GM19328 (cell line): ENCODE results near the gene PARD3B.
"Not testable (repeated sequence)": the region's sequence is repeated elsewhere in the genome, so short reads cannot be mapped to it uniquely, and the experiment has no call there.

Source experiments
- ATAC-seq: cut with Tn5 transposase; IDR thresholded peaks from one replicate; pipeline ENCODE4 v1.9.1; 2021; ENCODE audit warnings: mild to moderate bottlenecking, moderate library complexity; ENCODE audit not compliant: unreplicated experiment

The PARD3B gene

GRCh38 chr2:205475416-205475768, 930.1 kb downstream of the PARD3B start:
- ATAC-seq, result no peak

GRCh38 chr2:205477016-205477705, 931.9 kb downstream of the PARD3B start:
- no peak for ATAC-seq

- no peak for ATAC-seq
Observed at GRCh38 chr2:205481861-205482260, 936.6 kb downstream of the PARD3B start.

DNA sequence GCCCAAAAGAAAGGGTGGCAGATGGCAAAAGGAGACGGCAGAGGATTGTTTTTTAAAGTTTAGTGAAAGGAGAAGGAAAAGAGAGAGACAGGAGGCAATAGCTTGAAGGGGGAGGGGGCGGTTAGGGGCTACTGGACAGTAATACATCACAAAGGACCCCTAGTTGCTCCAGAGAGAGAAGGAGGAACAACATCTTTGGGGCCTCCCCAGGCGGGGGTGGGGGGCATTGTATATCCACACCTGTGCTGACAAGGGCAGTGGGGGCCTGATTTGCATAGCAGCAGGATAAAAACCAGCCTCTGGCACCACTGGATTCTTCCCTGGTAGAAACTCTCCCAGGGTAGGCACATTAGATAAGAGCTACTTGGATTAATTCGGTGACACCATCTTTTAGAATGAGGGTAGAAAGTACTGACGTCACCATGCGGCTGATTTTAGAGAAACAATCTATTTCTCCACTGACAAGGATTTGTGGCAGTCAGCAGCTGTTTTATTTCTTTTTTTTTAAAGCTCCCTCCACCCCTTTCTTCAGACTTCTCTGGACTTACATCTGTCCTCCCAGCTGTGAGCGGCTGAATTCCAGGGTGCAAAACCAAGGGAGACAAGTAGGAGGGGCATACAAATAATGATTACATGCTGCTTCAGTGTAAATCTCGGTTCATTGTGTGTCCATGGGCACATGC, 937.3 kb downstream of the PARD3B start:
- ATAC-seq, result no peak

DNA sequence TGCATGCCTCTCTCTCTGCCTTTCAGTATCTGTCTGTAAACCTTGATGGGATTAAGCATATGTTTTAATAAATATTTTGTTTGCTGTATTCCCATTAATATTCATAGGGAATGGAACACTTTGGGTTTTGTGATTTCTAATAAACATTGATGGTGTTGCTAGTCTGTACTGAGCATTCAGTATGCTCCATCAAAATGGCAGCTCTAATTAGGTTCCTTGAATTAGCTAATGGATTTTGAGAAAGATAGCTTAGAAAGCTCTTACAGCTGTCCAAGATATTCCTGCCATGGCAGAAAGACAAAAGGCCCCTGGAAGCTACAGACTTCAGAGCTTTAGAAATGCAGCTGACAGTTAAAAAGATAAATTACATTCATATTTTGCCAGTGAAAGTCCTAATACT, 937.8 kb downstream of the PARD3B start:
- ATAC-seq, result no peak

- ATAC-seq, result no peak
Observed at GRCh38 chr2:205484215-205484614, 938.9 kb downstream of the PARD3B start.

DNA sequence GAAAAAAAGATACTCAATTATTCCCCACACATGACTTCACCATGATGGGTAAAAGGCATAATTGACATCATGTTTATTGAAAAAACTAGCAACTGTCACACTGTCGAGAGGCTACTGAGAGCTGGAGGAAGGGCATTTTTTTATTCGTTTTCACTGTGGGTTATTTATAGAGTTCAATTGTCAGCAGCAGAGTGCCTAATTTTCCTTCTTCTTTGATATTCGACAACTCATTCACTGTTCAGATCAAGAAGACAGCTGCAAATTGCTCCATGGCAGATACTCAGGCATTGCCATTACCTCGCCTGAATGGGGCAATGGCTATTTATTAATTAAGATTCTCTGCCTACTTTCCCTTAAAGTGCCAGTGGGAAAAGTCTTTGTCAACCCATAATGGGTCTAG, 939.5 kb downstream of the PARD3B start:
- ATAC-seq, result no peak

GRCh38 chr2:205493528-205493927, 948.3 kb downstream of the PARD3B start:
- ATAC-seq, result not testable (repeated sequence)

- no peak for ATAC-seq
Observed at GRCh38 chr2:205494537-205495235, 949.4 kb downstream of the PARD3B start.

GRCh38 chr2:205495819-205496218, 950.5 kb downstream of the PARD3B start:
- ATAC-seq, result no peak

GRCh38 chr2:205496370-205496769, 951.1 kb downstream of the PARD3B start:
- no peak for ATAC-seq

GRCh38 chr2:205496772-205497171, 951.5 kb downstream of the PARD3B start:
- no peak for ATAC-seq

DNA sequence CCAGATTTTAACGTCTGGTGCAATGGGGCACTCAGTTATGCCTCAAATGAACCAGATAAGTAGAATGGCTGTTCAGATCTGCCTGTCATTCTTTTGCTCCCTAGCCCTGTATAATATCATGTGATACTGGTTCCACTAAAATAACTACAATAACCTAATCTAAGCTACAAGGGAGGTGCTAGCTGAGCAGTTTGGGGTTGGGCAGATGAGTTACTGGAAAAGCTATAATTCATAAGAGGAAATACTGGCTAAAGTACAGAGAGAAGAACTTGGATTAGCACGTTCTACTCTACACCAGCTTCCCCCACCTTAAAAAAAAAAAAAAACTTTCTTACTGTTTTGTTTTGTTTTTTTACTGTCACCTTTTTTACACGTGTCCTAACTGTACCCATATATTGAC, 953.7 kb downstream of the PARD3B start:
- no peak for ATAC-seq

GRCh38 chr2:205500065-205500464, 954.8 kb downstream of the PARD3B start:
- no peak for ATAC-seq

DNA sequence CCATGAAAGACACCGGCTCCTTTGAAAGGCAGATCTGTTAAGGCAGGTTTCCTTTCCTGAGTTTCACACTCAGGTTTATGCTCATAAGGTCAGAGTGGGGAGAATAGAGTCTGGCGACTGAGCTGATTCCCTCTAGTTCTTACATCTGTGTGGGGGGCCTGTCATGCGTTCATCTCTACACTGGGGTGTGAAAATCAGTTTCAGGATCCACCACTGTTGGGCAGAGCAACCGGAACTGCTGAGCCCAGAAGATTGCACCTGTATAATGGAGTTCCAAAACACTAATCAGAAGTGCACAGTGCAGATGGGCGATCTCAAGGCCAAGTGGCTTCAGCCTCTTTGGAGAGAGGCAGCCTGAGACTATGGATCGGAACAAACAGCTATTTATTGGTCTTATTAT, 955.7 kb downstream of the PARD3B start:
- no peak for ATAC-seq

DNA sequence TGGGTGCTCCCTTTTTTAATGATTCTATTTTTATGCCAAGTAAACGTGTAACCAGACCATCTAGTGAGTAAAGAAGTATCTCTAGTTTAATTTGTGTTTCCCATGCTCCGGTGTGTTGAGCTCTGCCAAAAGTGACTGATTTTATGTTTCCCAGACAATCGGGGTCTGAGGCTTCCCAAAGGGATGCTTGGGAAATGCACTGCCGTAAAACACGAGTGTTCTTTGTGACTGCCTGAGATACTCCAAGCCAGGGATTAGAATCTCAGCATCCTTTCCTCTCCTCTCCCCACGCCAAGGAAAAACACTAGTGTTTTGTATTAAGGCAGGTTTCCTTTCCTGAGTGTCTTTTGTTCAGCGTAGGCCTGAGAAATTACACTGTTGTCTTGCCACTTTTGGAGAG, 956.6 kb downstream of the PARD3B start:
- ATAC-seq, result no peak

DNA sequence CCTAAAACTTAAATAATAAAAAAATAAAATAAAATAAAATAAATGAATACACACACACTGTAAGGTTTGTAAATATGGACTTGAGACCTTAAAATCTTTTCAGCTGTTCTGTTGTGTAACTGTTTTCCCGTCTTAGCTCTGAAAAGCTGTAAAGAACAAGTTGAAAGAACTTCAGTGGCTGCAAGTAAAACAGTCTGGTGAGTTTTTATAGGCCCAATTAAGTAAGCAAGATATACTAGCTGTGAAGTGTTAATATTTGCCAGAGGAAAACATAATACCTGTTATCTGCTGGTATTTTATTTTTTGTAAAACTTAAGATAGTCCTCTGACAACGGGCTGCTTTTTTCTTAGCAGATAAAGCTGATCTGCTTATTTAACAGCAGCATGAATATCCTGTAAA, 960.1 kb downstream of the PARD3B start:
- no peak for ATAC-seq

DNA sequence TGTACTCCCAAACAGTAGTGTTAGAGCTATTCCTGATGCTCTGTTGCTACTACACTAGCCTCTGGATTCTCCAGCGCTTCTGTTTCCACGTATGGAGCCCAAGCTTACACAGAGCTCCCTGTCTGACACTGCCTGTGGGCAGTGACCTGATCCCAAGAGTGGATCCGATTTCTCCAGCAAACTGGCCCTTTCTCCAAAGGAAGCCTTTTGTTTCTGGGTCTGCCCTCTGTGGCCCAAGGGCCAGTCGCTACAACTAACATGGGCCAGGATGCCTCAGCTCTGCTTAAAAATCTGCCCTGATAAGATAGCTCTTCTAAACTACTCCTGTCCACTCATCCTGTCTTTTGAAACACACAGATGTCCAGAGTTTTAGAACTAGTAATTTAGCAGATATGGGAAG, 964.4 kb downstream of the PARD3B start:
- ATAC-seq, result no peak

DNA sequence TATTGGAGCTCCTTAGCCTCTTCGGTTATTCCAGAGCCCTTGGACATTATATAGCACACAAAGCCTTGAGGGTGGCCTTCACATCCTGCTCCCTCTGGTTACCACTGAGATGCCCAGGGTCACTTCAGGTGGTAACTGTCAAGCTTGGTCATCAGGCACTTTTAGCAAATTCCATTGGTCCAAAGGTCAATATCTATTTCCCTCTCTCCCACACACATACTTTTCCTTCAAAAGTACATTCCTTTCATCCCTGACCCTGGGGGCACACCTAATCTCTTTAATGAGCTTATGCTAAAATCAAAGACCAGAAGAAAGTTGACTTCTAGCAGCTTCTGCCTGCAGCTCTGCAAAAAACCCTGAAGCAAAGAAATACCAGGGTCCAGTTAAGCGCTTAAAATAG, 965.1 kb downstream of the PARD3B start:
- no peak for ATAC-seq

DNA sequence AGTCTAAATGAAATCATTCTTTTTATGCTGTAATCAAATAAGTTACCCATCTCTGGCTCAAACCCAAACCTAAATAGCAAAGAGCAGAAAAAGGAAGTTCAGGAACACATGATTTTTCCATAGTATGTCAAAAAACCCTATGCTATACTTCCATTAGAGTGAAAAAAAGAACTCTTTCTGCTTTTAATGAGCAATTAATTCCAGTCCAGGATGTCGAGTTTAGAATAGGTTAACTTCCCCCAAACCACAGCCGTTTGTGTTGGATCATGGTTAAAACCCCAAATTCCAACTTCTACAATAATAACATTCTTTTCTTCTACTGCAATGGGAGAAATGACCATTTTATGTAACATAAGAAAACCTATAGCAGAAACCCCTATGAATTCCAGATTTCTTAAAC, 965.9 kb downstream of the PARD3B start:
- ATAC-seq, result no peak

DNA sequence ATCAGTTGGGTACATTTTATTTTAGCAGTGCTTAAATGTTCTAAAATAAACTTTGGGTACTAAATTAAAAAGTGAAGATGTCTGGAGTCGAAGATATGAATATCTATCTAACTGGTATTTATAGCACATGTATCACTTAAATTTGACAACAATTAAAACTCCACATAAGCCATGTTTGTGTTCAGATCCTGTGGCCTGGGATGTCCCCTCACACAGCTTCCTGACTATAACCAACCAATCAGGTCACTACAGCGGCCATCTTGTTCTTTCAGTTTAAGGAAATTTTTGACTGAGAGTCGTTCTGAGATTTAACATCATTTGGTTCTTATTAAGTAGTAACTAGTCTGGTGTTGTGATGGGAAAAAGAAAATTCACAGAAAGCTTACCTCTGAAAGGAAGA, 966.4 kb downstream of the PARD3B start:
- ATAC-seq, result no peak

GRCh38 chr2:205520311-205520710, 975.0 kb downstream of the PARD3B start:
- ATAC-seq, result no peak
